Activated CD8-positive, alpha-beta memory T cell treated with anti-CD3 and anti-CD28 coated beads for 36 hours (primary cell): Measurements from ENCODE around the gene CREB3. TPM values are rescaled to one million over a fixed set of nuclear protein-coding genes. Genes with fewer than 3 reads are reported as not detected.

ENCODE experiments used
- CTCF ChIA-PET: fragments of 350-600 bp; sonication (Branson Sonifier 250); formaldehyde crosslinking; loops from one replicate; lab custom pipeline; 2021; ENCODE audit warnings: antibody characterized with exemption; lab: Charles Lee
- POLR2A ChIA-PET: fragments of 350-600 bp; sonication (Branson Sonifier 250); formaldehyde crosslinking; loops from one replicate; lab custom pipeline; 2021; ENCODE audit warnings: antibody characterized with exemption; lab: Charles Lee
- total RNA-seq, 2 experiments: library from RNA; stranded (reverse); gene quantifications; one replicate each; pipeline ENCODE4 v1.2.3, GENCODE V29; 2021

CREB3 gene
- total RNA-seq, 2 experiments from 2014 or later, result 32.0 to 33.4 TPM

- ChIA-PET POLR2A (no interaction called here), CTCF (interaction anchor here (0.5 to 1.8 kb wide), 3 partner anchors 17 to 116 kb away, joined by 3 to 5 read pairs (median 5); no protein-coding TSS in a partner anchor)
These were observed 39.1 kb downstream of the CREB3 start for GRCh38 chr9:35771534-35771933.

- ChIA-PET POLR2A (no interaction called here), CTCF (interaction anchor here (1.8 kb wide), 1 partner anchor 17 kb away, joined by 5 read pairs; no protein-coding TSS in a partner anchor)
These were observed 39.5 kb downstream of the CREB3 start for GRCh38 chr9:35771943-35772342.

- ChIA-PET POLR2A (no interaction called here), CTCF (interaction anchor here (1.0 to 3.6 kb wide), 2 partner anchors 15 to 107 kb away, joined by 3 to 8 read pairs; no protein-coding TSS in a partner anchor)
These were observed 42.6 kb downstream of the CREB3 start for GRCh38 chr9:35774907-35775635.

- POLR2A ChIA-PET, result no interaction called here
- CTCF ChIA-PET, result interaction anchor here (1.0 to 3.6 kb wide), 2 partner anchors 14 to 106 kb away, joined by 3 to 8 read pairs; no protein-coding TSS in a partner anchor
These were observed 43.6 kb downstream of the CREB3 start for GRCh38 chr9:35776018-35776417.

GRCh38 chr9:35778496-35778895 is 46.0 kb downstream of the CREB3 start:
- CTCF ChIA-PET, result interaction anchor here (0.9 to 3.6 kb wide), 3 partner anchors 12 to 120 kb away, joined by 3 to 8 read pairs (median 4); no protein-coding TSS in a partner anchor
- POLR2A ChIA-PET, result no interaction called here

- ChIA-PET POLR2A (no interaction called here), CTCF (no interaction called here)
These were observed 48.6 kb downstream of the CREB3 start for GRCh38 chr9:35781066-35781465.

GRCh38 chr9:35783418-35783817 is 51.0 kb downstream of the CREB3 start:
- CTCF ChIA-PET, result no interaction called here
- POLR2A ChIA-PET, result no interaction called here

Other genes starting within 250 kb of the CREB3 start
- gene RUSC2, start 242.6 kb upstream of the CREB3 start, total RNA-seq, result 1 to 10 TPM; 1.2 TPM
- gene TESK1, start 127.4 kb upstream of the CREB3 start, total RNA-seq, result 10 to 100 TPM; 47.9 to 51.6 TPM
- 10 to 100 TPM; 13.7 to 15.1 TPM for gene CD72, start 114.3 kb upstream of the CREB3 start, total RNA-seq
- 10 to 100 TPM; 62.0 to 63.7 TPM for gene SIT1, start 81.7 kb upstream of the CREB3 start, total RNA-seq
- 1,000 to 10,000 TPM; 9,117 to 9,295 TPM for gene RMRP, start 74.6 kb upstream of the CREB3 start, total RNA-seq
- gene CCDC107, start 74.4 kb upstream of the CREB3 start, total RNA-seq, result 10 to 100 TPM; 17.1 to 18.3 TPM
- gene ARHGEF39, start 67.5 kb upstream of the CREB3 start, total RNA-seq, result 10 to 100 TPM; 12.6 to 13.7 TPM
- gene CA9, start 58.7 kb upstream of the CREB3 start, total RNA-seq, result 1 to 10 TPM; 5.5 to 6.2 TPM
- 1 to 10 TPM; 3.7 to 3.9 TPM for gene TPM2, start 42.7 kb upstream of the CREB3 start, total RNA-seq
- 100 to 1,000 TPM; 233 to 235 TPM for gene TLN1, start 471 bp upstream of the CREB3 start, total RNA-seq
- gene GBA2, start 16.6 kb downstream of the CREB3 start, total RNA-seq, result 10 to 100 TPM; 38.7 to 40.1 TPM
- gene RGP1, start 16.6 kb downstream of the CREB3 start, total RNA-seq, result 10 to 100 TPM; 17.1 to 17.3 TPM
- gene MSMP, start 21.6 kb downstream of the CREB3 start, total RNA-seq, result under 1 TPM in 1 of 2 experiments, not detected in 1; 0.65 TPM
- gene NPR2, start 58.9 kb downstream of the CREB3 start, total RNA-seq, result 1 to 10 TPM; 9.7 TPM
- gene SPAG8, start 79.6 kb downstream of the CREB3 start, total RNA-seq, result 1 to 10 TPM; 1.0 to 1.2 TPM
- gene HINT2, start 82.4 kb downstream of the CREB3 start, total RNA-seq, result 10 to 100 TPM; 67.7 to 70.8 TPM
- gene FAM221B, start 96.1 kb downstream of the CREB3 start, total RNA-seq, result not detected
- gene TMEM8B, start 96.6 kb downstream of the CREB3 start, total RNA-seq, result 1 to 10 TPM; 2.2 to 2.4 TPM
- not detected for gene OR13J1, start 137.7 kb downstream of the CREB3 start, total RNA-seq
- not detected for gene HRCT1, start 173.5 kb downstream of the CREB3 start, total RNA-seq
- gene SPAAR, start 176.8 kb downstream of the CREB3 start, total RNA-seq, result not detected
- not detected for gene OR2S2, start 225.5 kb downstream of the CREB3 start, total RNA-seq